NB4 (cell line): ENCODE results near the gene MIEF1.

Experiments
- DNase-seq: peaks from one replicate; pipeline ENCODE4 v3.0.0; 2010; ENCODE audit warnings: low read depth
- H3K4me3 ChIP-seq: one replicate; pipeline ENCODE4 v1.5.1; 2011; ENCODE audit warnings: mild to moderate bottlenecking, low read depth, low read length, moderate library complexity
- MYC ChIP-seq: IDR thresholded peaks from 2 replicates; pipeline ENCODE4 v1.6.1; 2011; ENCODE audit warnings: low read depth, low read length
- POLR2A ChIP-seq: IDR thresholded peaks from 2 replicates; pipeline ENCODE4 v1.6.1; 2011; ENCODE audit warnings: mild to moderate bottlenecking; ENCODE audit not compliant: insufficient read length; ENCODE audit errors: extremely low read depth
- TF ChIP-seq, protein P1 (sequence below): IDR thresholded peaks from one replicate; pipeline ENCODE4 v1.5.1; 2012; ENCODE audit warnings: low read depth, low read length
- TF ChIP-seq, protein P2 (sequence below): IDR thresholded peaks from 2 replicates; pipeline ENCODE4 v1.6.1; 2011; ENCODE audit warnings: low read depth, low read length

Gene MIEF1

GRCh38 chr22:39530116-39530515, 28.0 kb downstream of the MIEF1 start:
- no peak for DNase-seq
- H3K4me3 ChIP-seq: no peak overlapping the region
- TF ChIP-seq, protein P1, sequence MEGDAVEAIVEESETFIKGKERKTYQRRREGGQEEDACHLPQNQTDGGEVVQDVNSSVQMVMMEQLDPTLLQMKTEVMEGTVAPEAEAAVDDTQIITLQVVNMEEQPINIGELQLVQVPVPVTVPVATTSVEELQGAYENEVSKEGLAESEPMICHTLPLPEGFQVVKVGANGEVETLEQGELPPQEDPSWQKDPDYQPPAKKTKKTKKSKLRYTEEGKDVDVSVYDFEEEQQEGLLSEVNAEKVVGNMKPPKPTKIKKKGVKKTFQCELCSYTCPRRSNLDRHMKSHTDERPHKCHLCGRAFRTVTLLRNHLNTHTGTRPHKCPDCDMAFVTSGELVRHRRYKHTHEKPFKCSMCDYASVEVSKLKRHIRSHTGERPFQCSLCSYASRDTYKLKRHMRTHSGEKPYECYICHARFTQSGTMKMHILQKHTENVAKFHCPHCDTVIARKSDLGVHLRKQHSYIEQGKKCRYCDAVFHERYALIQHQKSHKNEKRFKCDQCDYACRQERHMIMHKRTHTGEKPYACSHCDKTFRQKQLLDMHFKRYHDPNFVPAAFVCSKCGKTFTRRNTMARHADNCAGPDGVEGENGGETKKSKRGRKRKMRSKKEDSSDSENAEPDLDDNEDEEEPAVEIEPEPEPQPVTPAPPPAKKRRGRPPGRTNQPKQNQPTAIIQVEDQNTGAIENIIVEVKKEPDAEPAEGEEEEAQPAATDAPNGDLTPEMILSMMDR: no peak
- TF ChIP-seq MYC: no peak
- no peak for TF ChIP-seq POLR2A

DNA sequence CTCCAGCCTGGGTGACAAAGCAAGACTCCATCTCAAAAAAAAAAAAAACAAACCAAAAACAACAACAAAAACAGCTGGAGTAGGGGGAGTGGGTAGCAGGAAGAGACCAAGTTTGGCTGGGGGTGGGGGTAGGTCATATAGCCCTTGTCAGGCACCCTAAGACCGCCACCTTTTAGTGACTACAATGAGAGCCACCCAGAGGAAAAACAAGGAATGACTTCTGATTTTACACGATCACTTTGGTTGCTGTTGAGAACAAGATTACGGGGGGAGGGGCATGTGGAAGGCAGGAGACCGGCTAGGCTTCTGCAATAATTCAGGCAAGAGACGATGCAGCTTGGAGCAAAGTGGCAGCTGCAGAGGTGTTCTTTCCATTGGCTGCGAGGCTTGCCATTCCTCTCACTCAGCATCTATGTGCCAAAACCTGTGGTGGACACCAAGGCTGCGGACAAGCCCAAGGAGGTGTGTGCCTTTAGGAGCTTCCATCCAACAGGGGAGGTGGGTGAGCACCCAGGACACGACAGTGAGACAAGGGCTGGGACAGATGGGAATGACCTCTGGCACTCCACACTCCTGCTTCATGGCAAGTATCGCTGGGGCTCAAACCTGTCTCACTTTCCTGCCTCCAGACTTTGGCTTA, 28.7 kb downstream of the MIEF1 start:
- H3K4me3 ChIP-seq: peak overlapping the region; percentile 91
- DNase-seq: peak; percentile 76

DNA sequence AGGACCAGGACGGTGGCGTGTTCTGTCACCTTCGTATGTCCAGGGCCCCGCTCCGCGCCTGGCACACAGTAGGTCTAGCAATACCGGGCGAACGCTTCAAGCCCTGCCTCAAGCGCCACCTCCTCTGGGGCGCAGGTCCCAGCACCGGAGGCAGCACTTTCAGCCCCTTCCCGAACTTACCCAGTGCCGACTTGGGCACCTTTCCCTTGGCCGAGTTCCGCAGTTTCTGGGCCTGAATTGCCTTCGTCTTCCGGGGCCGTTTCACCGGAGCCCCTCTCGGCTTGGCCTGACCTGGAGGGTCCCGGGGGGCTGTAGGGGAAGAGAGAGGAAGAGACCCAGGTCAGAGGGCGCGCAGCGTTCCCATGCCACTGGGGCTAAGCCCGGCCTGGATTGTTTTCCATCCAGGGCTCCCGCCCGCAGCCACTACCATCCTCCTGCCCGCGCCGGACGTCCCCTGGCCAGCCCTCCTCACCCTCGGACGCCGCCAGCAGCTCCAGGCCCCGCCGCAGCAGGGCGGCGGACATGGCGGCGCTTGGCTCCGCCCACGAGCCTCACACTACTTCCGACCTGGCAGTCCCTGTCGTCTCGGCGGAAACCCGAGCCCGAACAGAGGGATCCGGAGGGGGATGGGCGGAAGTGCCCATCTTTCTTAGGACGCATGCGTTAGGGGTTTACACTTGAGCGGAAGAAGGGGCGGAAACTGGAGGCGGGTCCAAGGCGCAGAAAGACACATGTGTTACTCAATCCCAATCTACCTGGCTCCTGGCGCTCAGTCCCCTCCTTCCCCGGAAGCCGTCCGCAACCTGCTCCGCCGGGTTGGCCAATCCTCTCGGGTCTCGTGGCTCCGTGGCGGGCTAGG, 30.4 kb downstream of the MIEF1 start, which contains the start of gene RPS19BP1:
RPS19BP1 (minus strand) TSS at position 534 of the 859 bp plus-strand sequence; CDS start at position 524, 10 bp downstream.
- H3K4me3 ChIP-seq: peak within 1 kb of the TSS; percentile 91
- DNase-seq: peak; percentile 99
- TF ChIP-seq, protein P1: no peak
- TF ChIP-seq, protein P2, sequence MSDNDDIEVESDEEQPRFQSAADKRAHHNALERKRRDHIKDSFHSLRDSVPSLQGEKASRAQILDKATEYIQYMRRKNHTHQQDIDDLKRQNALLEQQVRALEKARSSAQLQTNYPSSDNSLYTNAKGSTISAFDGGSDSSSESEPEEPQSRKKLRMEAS: peak; percentile 90
- TF ChIP-seq POLR2A (peak; percentile 81), MYC (peak; percentile 44)

More for the DNA sequence above, 28.7 kb downstream of the MIEF1 start:
- TF ChIP-seq, protein P1: peak; percentile 8
- TF ChIP-seq MYC: no peak
- TF ChIP-seq, protein P2: no peak
- no peak for TF ChIP-seq POLR2A

- DNase-seq: no peak
- no peak overlapping the region for H3K4me3 ChIP-seq
- TF ChIP-seq, protein P1: no peak
- no peak for TF ChIP-seq MYC
- TF ChIP-seq, protein P2: no peak
- TF ChIP-seq POLR2A: no peak
These were observed 32.0 kb downstream of the MIEF1 start for GRCh38 chr22:39534092-39534506.

GRCh38 chr22:39534591-39535356, 32.7 kb downstream of the MIEF1 start:
- H3K4me3 ChIP-seq: no peak overlapping the region
- peak; percentile 72 for DNase-seq
- TF ChIP-seq, protein P1: peak; percentile 58
- no peak for TF ChIP-seq MYC
- TF ChIP-seq, protein P2: peak; percentile 16; the same call in 1 of the 2 replicates
